Epithelial cell of prostate (primary cell): Measurements from ENCODE around the gene IQSEC1.

Source experiments
- DNase-seq: peaks from one replicate; pipeline ENCODE4 v3.0.0-alpha.2; 2011; ENCODE audit warnings: low read depth, low spot score
- H3K27ac ChIP-seq: fragments of 450-650 bp; 2 replicates; pipeline ENCODE4 v1.5.1; 2017; ENCODE audit warnings: mild to moderate bottlenecking

IQSEC1 gene

DNA sequence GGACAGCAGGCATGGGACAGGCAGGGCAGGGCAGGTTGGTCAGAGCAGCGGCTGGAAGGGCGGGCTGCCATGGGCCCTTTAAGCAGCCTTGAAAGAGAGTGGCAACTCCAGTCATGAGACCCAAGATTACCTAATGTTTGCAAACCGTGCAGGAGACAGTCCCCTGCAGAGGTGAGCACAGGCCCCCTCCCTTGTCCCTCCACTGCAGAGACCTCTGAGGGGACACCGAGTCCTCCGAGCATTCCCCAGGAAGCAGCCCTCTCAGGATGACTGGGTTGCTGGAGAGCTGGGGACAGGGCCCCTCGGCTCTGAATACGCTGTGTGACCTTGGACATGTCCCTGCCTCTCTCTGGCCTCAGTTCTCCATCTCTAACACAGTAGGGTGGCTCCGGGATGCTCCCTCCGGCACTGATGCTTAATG lies 81.4 kb downstream of the IQSEC1 start:
- no peak for DNase-seq
- H3K27ac ChIP-seq, result no peak overlapping the region

DNA sequence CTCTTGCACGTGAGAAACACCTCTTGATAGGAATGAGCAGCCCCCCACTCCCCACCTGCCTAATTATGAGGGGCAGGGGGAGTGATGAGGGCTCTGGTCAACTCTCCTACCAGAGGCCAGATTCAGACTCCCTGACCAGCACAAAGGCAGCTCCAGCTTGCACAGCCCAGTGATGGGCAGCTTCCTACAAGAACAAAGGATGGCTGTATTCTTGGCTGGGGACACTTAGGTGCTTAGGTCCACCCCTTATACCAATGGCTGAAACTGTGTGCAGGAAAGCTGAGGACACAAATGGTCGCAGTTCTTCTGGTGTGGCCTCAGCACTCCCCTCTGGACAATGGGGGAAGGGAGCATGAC lies 81.8 kb downstream of the IQSEC1 start:
- DNase-seq, result no peak
- no peak overlapping the region for H3K27ac ChIP-seq

DNA sequence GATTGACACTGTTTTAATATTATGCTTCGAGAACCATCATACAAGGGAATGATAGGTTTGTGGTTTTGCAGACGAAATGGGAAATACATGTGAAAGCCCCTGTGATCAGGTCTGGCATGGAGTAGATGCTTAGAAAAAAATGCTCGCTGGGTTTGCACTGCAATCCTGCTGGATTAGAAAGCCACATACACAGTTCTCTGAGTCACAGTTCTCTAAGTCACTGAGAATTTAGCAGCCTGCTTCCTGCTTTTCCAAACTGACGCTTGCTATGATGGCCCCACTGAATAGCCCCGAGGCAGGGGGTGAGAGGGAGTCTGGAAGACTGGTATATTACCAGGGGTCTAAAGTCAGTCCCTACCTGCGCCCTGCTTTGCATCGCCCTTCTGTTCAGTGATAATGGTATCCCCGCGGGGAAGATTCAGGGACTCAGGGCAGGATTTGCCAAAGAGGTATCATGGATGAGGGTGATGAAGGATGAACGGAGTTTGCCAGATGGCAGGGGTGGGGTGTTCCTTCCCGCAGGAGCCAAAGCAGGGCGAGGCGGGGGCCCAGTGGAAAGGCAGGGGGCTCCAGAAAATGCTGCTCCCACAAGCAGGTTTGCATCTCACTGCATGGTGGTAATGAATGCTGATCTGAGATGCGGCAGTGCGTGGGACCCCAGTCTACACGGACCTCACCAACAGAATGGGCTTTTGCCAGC lies 82.3 kb downstream of the IQSEC1 start:
- H3K27ac ChIP-seq, result no peak overlapping the region
- no peak for DNase-seq

DNA sequence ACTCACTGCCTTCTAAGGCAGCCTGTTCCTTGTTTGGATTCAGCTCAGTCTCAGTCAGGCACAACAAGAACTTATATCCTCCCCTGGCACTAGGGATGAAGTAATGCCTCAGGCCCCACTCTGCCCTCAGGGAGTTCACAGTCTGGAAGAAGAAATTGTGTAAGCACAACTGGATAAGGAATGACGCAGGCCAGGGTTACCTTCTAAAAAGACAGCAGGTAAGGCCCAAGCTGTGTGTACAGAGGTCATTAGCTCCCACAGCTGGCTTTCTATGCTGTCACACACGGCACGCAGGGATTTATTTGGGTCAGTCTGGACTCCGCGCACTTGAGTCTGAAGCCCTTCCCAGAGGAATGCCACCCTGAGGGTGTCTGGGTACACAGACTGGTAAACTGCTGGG lies 82.9 kb downstream of the IQSEC1 start:
- no peak overlapping the region for H3K27ac ChIP-seq

DNA sequence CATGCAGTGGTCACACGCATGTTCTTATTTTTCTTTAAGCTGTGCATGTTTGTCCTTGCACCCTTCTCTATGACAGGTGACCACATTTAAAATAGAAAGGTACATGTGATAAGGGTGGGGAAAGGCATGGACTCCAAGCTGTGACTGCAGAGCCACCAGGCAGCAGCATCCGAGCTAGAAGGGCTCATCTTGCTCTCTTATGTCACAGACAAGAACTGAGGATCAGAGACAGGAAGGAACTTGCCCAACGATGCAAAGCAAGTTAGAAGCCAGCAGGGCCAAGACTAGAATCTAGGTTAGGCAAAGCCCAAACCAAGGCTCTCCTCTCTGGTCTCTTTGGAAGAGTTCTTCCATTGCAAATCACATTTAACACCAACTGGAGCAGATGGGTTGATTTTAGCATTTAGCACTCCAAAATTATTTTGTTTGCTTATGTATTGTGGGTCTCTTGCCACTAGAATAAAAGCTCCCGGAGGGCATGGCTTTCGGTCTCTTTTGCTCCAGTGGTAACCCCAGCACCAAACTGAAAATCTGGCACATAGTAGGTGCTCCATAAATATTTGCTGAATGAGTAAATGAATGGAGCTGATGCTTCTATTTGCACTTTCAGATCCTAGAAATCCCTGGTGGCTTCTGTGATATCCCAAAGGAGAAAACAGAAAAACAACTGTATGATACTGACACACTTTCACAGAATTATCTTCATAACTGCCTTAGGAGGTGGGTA lies 84.3 kb downstream of the IQSEC1 start:
- H3K27ac ChIP-seq, result no peak overlapping the region
- DNase-seq, result no peak

More for the DNA sequence above, 82.9 kb downstream of the IQSEC1 start:
- DNase-seq, result no peak

DNA sequence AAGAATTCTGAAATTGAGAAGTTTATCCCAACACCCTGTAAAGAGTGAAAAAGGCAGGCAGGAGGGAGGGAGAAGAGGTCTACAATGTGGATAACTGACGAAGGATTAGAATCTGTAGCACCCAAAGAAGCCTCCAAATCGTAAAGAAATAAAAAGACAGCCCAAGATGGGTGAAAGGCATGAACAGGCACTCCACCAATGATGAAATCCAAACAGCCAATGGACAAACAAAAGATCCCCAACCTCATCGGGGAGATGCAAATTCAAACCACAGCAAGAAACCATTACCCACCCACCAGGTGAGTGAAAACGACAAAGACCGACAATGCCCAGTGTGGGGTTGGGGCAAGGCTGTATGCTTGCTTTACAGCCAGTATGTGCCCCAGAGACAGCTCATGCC lies 85.6 kb downstream of the IQSEC1 start:
- no peak for DNase-seq
- no peak overlapping the region for H3K27ac ChIP-seq

DNA sequence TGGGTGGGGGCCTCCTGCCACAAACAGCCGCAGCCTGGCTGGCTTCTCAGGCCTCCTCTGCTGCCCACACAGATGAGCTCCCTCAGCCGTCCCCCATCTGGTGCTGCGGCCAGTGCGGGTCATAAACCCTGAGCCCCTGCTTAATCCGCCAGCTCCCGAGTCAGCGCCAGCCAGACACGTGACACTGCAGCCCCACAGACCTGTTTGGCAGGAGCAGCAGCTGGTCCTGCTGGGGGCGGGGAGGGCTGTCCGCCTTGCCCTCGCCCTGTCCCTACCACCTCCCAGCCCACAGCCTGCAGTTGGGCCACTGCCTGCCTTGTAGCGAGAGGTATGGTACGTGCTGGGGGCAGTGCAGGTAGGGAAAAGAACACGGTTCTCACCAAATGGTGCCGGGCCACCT lies 86.2 kb downstream of the IQSEC1 start:
- no peak for DNase-seq
- H3K27ac ChIP-seq, result no peak overlapping the region

DNA sequence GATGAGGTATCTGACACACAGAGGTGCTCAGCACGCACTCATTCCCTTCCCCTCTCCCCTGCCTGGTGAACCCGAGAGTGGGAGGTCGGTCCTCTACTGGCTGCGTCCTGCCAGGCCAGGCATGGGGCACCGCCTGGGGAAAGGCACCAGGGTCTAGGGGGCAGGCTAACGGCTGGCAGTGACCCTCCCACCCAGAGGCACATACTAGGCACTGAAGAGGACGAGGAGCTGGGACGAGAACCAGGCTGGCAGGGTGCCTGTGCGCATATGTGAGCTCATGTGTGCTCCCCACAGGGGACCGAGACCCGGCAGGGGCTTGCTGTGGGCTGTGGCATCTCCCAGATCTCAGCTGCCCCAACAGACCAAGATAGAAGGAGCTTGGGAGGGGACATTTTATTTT lies 86.7 kb downstream of the IQSEC1 start:
- no peak for DNase-seq
- no peak overlapping the region for H3K27ac ChIP-seq

DNA sequence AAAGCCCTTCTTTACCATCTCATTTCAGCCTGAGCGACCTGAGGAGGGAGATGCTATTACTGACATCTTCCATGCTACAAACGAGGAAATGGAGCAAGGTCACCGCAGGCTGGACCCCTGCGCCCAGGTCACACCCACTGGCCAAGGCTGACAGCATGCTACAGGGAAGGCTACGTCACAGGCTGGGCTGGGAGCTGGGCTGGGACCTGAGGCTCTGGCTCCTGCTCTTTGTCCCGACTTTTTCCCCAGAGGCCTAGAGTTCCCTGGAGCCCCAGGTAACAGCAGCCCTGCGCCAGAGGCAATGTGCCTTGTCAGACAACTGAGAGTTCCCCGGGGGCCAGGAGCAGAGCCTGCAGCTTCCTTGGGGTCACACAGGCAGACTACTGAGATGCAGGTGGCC lies 87.2 kb downstream of the IQSEC1 start:
- H3K27ac ChIP-seq, result no peak overlapping the region
- no peak for DNase-seq

DNA sequence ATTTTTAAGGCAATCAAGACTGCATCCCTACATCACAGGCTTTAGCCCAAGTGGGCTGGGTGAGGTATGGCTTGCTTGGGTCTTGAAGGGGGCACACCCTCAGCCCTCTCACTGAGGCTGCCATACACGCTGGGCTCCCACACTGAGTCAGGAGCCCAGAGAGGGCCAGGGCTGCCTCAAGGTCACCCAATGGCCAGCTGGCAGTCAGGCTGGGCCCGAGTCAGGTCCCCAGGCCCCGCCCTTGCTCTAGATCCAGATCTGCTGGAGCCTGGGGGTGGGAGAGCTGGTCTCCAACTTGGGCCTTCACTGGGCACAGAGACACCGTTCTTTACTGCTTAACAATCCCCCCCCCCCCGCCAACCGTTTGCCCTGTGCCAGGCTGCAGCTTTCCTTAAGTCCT lies 88.1 kb downstream of the IQSEC1 start:
- no peak overlapping the region for H3K27ac ChIP-seq
- no peak for DNase-seq

DNA sequence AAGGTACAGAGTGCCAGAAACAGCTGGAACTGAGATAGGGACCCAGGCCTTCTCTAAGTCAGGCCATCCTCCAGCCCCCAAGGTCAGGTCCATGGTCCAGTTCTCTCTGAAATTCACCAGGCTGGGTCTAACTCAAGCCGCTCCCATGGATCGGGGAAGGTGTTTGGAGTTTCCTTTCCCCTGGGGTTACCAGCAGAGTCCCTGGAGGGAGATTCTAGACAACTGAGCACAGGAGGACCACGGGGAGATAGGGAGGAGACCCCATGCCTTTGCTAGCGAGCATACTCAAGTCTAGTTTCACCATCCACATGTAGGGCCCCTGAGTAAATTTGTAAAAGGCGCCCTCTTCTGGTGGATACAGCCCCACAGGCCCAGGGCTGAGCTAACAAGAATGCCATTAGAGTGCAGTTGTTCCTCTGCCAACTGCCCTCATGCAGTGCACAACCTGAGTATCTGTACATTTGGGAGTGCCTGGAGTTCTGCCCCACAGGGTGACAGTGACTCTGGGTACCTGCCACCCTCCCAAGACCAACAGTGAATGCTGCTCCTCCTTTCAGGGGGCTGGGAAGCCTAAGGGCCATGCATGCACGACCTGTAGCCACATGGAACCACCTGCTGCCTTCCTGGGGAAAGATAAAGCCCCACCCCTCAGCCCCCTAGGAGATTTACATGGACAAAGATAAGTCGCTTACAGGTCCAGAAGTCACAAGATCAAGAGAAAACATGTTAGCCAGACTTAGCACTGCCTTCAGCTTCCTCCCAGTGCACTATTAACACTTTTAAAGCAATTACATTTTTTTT lies 89.0 kb downstream of the IQSEC1 start:
- no peak for DNase-seq
- no peak overlapping the region for H3K27ac ChIP-seq

DNA sequence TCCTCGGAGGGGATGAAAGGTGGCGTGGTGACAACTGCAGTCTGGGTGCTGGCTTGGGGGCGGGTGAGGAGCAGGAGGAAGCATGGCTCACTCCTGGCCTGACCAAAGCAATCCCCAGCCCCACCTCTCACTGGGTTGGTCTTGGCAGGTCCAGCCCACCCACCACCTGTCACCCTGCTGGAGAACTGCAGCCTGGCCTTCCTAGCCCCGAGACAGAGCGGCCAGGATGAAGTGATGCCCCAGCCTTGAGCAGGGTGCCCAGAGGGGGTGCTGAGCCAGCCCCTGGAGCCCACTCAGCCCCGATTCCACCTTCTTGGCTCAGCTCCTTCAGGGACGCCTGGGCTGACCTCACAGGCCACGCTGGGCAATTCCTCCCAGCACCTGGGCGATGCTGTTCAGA lies 89.9 kb downstream of the IQSEC1 start:
- DNase-seq, result no peak
- no peak overlapping the region for H3K27ac ChIP-seq

DNA sequence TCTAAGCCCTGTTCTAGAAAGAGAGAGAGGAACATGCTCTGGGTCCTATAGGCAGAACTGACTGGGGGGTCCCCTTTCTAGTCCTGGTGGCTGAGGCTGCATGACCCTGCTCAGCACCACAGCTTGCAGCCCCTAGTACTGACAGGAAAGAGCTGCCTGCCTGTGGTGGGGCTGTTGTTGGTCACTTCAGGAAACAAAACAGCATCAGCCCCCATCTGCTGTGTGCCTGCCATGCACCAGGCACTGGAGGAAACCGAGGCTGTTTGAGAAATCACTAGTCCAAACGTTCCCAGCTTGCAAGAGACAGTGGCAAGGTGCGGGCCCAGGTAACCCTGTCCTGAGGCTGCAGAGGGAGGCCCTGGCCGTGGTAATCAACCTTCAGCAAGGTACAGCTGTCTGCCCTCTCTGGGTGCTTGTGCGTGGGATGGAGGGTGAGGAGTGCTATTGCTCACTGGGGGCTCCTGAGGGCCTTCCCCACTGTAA lies 90.6 kb downstream of the IQSEC1 start:
- H3K27ac ChIP-seq, result no peak overlapping the region
- DNase-seq, result no peak

DNA sequence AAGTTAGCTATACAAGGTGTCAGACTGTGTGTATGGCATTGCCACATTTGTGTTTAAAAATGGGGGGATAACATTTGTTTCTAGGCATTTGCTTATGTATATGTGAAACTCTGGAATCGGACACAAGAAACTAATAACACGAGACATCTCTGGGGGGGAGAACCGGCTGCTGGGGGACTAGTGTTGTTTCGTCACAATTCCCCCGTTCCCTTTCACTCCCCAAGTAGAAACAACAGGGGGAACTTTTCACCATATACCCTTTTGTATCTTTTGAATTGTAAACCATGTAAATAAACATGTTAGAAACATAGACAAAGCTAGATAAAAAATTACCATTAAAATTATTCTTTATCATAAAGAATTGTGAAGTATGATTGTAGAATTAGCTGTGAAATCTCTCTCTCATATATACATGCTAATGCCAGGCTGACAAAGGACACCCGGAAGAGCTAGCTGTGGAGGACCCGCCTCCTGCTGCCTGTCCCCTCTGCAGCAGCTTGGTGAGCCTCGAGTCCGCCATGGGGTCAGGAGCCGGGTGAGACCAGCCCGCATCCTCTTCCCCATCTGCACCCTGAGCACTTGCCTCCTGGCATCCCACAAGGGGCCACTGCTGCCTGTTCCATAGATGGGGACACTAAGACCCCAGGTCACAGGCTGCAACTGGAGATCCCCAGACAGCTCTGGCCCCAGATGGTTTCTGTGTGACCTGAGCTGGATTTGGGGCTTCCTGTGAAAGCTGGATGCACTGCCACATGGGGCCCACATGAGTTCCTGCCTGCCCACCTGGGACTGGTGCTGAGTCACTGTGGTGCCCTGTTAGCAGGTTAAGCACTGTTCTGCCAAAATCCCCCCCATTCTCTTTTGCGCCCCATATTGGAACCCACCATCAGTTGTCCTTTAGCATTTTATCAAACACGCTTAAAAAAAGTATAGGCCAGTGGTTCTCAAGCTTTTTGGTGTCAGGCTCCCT lies 91.6 kb downstream of the IQSEC1 start:
- H3K27ac ChIP-seq, result no peak overlapping the region
- DNase-seq, result no peak

DNA sequence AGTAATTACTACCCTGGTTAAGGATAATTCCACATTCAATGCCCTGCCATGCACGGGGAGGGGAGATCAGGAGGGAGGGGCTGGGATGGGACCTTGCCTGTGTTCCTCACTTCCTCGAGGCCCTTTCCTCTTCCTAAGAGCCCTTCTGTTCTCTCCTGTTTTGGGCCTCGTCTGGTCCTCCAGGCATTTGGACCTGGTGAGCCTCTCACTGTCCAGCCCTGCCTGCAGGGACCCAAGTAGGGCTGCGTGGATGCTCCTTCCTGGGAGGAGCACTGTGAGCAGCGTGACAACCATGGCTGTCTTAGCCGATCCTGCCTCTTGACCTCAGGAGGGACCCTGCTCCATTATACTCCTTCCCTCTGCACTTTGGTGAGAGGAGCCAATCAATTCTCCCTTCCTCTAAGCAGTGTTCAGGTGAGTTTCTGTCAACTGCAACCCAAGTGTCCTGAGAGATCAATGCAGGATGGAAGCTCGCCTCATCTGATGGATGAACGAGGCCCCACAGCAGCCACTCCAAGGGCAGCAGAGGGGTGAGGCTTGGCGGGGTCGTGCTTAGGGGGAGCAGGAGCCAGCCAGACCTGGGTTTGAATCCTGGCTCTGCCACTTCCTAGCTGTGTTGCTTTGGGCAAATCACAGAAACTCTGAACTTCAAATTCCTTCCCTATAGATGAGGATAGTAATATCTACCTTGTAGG lies 92.5 kb downstream of the IQSEC1 start:
- H3K27ac ChIP-seq, result no peak overlapping the region
- DNase-seq, result no peak

DNA sequence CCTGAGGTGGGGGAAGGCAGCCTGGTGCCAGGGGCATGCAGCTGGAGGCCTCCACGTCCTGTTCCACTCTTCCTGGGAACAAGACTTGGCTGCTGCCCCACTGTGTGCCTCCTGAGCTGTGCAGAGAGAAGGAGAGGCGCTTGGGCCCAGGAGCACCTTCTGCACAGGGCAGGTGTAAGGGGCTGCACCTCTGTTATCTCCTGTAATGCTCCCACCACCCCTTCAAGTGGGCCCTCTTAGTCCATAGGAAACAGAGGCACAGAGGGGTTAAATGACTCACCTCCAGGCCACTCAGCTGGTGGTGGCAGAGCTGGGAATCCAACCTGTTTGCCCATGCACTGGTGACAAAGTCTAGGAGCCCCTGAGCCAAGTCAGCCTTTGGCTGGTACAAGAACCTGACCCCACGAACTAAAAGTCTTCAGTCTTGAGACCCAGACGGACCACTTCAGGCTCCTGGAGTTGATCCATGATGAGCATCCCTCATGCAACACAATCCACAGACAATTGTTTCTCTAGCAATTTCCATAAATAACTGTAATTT lies 93.2 kb downstream of the IQSEC1 start:
- DNase-seq, result no peak
- no peak overlapping the region for H3K27ac ChIP-seq

DNA sequence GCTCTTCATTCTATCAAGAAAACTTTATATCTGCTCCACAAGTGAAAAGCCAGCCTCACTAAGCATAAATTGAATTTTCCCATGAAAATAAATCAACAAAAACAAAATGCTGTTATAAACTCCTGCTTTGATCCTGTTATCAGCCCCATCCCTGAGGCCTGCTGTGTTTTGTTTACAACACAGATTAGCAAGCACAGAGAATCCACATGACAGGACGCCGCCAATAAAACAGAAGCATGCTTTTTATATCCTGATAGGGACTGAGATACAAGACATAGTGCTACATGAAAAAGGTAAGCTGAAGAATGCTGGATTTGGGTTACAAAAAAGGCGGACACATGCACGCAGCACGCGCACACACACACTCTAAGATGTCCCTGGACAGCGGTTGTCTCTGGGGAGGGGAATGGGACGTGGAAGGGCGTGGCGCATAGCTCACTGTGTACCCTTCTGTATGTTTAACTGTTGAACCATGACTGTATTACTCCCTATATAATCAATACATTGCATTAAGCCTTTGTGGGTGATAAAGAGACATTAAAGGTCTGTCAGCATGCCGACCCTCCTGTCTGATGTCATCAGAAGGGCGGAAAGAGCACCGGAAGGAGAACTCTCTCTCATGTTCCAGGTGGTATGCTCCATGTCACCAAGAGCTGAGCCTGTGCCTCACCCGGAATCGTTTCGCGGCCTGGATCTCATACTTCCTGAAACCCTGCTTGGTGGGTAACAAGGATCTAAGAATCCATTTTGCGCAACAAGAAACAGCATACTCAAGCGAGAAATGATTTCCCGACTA lies 93.9 kb downstream of the IQSEC1 start:
- no peak for DNase-seq
- no peak overlapping the region for H3K27ac ChIP-seq

DNA sequence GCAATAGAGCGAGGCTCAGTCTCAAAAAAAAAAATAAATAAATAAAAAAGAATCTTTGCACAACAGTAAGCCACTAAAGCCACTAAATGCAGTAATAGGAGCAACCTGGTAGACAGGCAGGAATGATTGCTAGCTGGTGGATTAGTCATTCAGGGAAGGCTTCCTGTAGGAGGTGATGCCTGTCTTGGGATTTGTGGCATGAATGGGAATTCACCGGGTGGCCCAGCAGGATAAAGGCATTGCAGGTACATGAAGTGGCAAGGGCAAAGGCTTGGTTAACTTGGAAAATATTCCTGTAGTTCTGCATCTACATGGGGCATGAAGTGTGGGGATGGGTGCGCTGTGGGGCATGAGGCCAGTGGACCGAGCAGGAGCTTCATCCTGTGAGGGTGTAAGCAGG lies 94.5 kb downstream of the IQSEC1 start:
- H3K27ac ChIP-seq, result no peak overlapping the region
- no peak for DNase-seq
